ENCODE measurements around the gene MIPEP.
"Not testable (repeated sequence)": the region's sequence is repeated elsewhere in the genome, so short reads cannot be mapped to it uniquely, and the experiment has no call there.

- TF ChIP-seq POLR2A (IDR thresholded peaks at IDR 0.05; ENCODE audit: low read length); GATA1 (IDR thresholded peaks at IDR 0.05; ENCODE audit: low read depth, low read length): not testable (repeated sequence)
Measured at GRCh38 chr13:23881402-23881800, 7.8 kb downstream of the MIPEP start.

Data from erythroblast (primary cell).